Measurements from ENCODE around the gene CD52.

- no peak for TF ChIP-seq POLR2AphosphoS5 (IDR thresholded peaks at IDR 0.05; ENCODE audit: low read depth)
- TF ChIP-seq CTCF (IDR thresholded peaks at IDR 0.05; ENCODE audit: insufficient read depth, low read length), result no peak
- no peak for TF ChIP-seq REST (IDR thresholded peaks at IDR 0.05; ENCODE audit: insufficient replicate concordance, low read depth)
Observed at GRCh38 chr1:26286064-26286416, 31.7 kb upstream of the CD52 start.
